Caco-2 (cell line): ENCODE measurements around the gene NINJ1. TPM values are rescaled to one million over a fixed set of nuclear protein-coding genes. Genes with fewer than 3 reads are reported as not detected.

Experiments
- BruUV-seq: library from RNA; stranded (reverse); fragments of 400-500 nt; replicated peaks from 2 replicates; lab custom pipeline; 2021; lab: Mats Ljungman, UMichigan
- CTCF ChIA-PET: fragments of 300-600 bp; sonication (Branson Sonifier 250); formaldehyde crosslinking; loops from one replicate; lab custom pipeline; 2022; ENCODE audit warnings: antibody characterized with exemption; lab: Charles Lee
- POLR2A ChIA-PET: fragments of 300-600 bp; sonication (Branson Sonifier 250); formaldehyde crosslinking; loops from one replicate; lab custom pipeline; 2022; ENCODE audit warnings: antibody characterized with exemption; lab: Charles Lee
- DNase-seq, 2 experiments: peaks; one replicate each; pipeline versions ENCODE4 v3.0.0 to v3.0.0-alpha.2; 2020 to 2022
- H3K27me3 ChIP-seq: replicated peaks from 2 replicates; pipeline ENCODE4 v1.6.0; 2011; ENCODE audit warnings: low read length; ENCODE audit not compliant: control insufficient read depth, insufficient read depth
- H3K36me3 ChIP-seq: 2 replicates; pipeline ENCODE4 v1.5.1; 2011; ENCODE audit warnings: low read length; ENCODE audit not compliant: control insufficient read depth, insufficient read depth
- H3K4me1 ChIP-seq: fragments of 250-450 bp; sonication (Bioruptor Pico); 2 replicates; pipeline ENCODE4 v1.5.1; 2020; ENCODE audit warnings: mild to moderate bottlenecking
- H3K4me3 ChIP-seq: 2 replicates; pipeline ENCODE4 v1.5.1; 2011; ENCODE audit warnings: low read depth, mild to moderate bottlenecking, control low read depth, low read length
- H3K9me3 ChIP-seq: fragments of 250-450 bp; sonication (Bioruptor Pico); 2 replicates; pipeline ENCODE4 v1.5.1; 2020; ENCODE audit warnings: mild to moderate bottlenecking, moderate library complexity
- H3K27ac Mint-ChIP-seq: one replicate; pipeline ENCODE4 v1.8.0; 2022; ENCODE audit warnings: mixed read lengths; ENCODE audit not compliant: unreplicated experiment
- H3K27me3 Mint-ChIP-seq: one replicate; pipeline ENCODE4 v1.8.0; 2022; ENCODE audit warnings: mixed read lengths; ENCODE audit not compliant: insufficient read depth, unreplicated experiment
- H3K36me3 Mint-ChIP-seq: one replicate; pipeline ENCODE4 v1.8.0; 2022; ENCODE audit warnings: mild to moderate bottlenecking, mixed read lengths; ENCODE audit not compliant: insufficient read depth, unreplicated experiment
- H3K4me1 Mint-ChIP-seq: one replicate; pipeline ENCODE4 v1.8.0; 2022; ENCODE audit warnings: low read depth, mixed read lengths; ENCODE audit not compliant: unreplicated experiment
- H3K4me3 Mint-ChIP-seq: one replicate; pipeline ENCODE4 v1.8.0; 2022; ENCODE audit warnings: mild to moderate bottlenecking, moderate library complexity, mixed read lengths; ENCODE audit not compliant: unreplicated experiment
- H3K9me3 Mint-ChIP-seq: one replicate; pipeline ENCODE4 v1.8.0; 2022; ENCODE audit warnings: mixed read lengths; ENCODE audit not compliant: unreplicated experiment
- intact Hi-C: fragments of 100-400 bp; cut with micrococcal nuclease; formaldehyde crosslinking; loops from one replicate; pipeline ENCODE4 v1.10.0; 2022; ENCODE audit not compliant: unreplicated experiment
- total RNA-seq: library from RNA; stranded (reverse); gene quantifications from 2 replicates; pipeline ENCODE4 v1.2.3, GENCODE V29; 2022
- TF ChIP-seq, protein P1 (sequence below), 2 experiments: fragments of 200-600 bp in 1 of 2; IDR thresholded peaks; 1 replicate in 1 of 2; 2 replicates in 1 of 2; pipeline versions ENCODE4 v1.5.1 to v1.8.0; 2011 to 2022; ENCODE audit warnings: antibody characterized with exemption in 1 of 2, control low read depth in 1 of 2, inconsistent platforms in 1 of 2, low read depth in 1 of 2, low read length in 1 of 2, mild to moderate bottlenecking in 1 of 2, moderate library complexity in 1 of 2; ENCODE audit not compliant: insufficient read depth in 1 of 2, severe bottlenecking in 1 of 2, unreplicated experiment in 1 of 2

The NINJ1 gene
- total RNA-seq, 1 experiment from 2014 or later, result 35.6 TPM

DNA sequence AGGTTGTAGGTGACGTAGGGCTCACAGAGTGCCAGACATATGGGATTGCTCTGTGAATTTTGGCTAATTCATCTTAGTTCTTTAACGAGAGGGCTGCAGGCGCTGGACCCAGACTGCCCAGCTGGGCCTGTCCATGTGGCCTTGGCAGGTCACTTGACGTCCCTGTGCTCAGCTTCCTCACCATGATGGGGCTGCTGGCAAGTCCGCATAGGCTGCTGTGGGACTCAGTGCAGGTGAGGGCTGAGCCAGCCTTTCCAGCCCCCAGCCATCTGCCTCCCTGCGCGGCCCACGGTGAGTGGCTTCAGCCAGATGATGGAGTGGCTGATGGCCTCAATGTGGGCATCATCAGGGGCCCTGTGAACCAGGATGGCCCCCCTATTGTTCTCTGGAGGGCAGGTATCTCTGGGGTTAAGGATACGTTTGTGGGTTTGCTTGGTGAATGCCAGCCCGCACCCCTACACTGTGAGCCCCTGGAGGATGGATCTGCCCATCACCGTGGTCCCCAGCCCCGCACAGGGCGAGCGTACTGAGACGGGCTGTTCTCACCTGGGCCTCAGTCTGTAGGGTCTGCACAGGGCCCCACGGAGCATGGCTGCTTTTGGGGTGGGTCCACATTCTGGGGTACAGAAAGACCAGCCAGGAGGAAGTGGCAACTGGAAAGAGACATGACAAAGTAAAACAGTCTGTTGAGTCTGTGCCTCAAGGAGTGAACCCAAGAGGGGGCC is 34.3 kb downstream of the NINJ1 start:
- no TSS peak for BruUV-seq
- Mint-ChIP-seq H3K4me3 (no peak overlapping the region), H3K4me1 (no peaks in the 10 kb centered on the region), H3K27ac (no peak overlapping the region), H3K36me3 (no peaks in the 10 kb centered on the region), H3K27me3 (no peaks in the 10 kb centered on the region), H3K9me3 (peaks cover 5% of the 10 kb centered on the region)
- CTCF ChIA-PET, result no interaction called here
- POLR2A ChIA-PET, result no interaction called here
- Histone ChIP-seq H3K4me1 (peaks cover 7% of the 10 kb centered on the region; the same call in 1 of the 2 replicates), H3K27me3 (no peaks in the 10 kb centered on the region), H3K4me3 (no peak overlapping the region), H3K36me3 (no peaks in the 10 kb centered on the region), H3K9me3 (no peaks in the 10 kb centered on the region)
- TF ChIP-seq, protein P1, sequence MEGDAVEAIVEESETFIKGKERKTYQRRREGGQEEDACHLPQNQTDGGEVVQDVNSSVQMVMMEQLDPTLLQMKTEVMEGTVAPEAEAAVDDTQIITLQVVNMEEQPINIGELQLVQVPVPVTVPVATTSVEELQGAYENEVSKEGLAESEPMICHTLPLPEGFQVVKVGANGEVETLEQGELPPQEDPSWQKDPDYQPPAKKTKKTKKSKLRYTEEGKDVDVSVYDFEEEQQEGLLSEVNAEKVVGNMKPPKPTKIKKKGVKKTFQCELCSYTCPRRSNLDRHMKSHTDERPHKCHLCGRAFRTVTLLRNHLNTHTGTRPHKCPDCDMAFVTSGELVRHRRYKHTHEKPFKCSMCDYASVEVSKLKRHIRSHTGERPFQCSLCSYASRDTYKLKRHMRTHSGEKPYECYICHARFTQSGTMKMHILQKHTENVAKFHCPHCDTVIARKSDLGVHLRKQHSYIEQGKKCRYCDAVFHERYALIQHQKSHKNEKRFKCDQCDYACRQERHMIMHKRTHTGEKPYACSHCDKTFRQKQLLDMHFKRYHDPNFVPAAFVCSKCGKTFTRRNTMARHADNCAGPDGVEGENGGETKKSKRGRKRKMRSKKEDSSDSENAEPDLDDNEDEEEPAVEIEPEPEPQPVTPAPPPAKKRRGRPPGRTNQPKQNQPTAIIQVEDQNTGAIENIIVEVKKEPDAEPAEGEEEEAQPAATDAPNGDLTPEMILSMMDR (IDR thresholded peaks at IDR 0.05; ENCODE audit: insufficient read depth in 1 of 2, low read depth in 1 of 2, low read length in 1 of 2, severe bottlenecking in 1 of 2, unreplicated experiment in 1 of 2), result no peak
- intact Hi-C loops, result loop anchor here (5.0 kb wide), 1 partner anchor 42 kb away; the partner anchor contains the start of gene SUSD3
- peak in 1 of 2 experiments; percentile 7 for DNase-seq

DNA sequence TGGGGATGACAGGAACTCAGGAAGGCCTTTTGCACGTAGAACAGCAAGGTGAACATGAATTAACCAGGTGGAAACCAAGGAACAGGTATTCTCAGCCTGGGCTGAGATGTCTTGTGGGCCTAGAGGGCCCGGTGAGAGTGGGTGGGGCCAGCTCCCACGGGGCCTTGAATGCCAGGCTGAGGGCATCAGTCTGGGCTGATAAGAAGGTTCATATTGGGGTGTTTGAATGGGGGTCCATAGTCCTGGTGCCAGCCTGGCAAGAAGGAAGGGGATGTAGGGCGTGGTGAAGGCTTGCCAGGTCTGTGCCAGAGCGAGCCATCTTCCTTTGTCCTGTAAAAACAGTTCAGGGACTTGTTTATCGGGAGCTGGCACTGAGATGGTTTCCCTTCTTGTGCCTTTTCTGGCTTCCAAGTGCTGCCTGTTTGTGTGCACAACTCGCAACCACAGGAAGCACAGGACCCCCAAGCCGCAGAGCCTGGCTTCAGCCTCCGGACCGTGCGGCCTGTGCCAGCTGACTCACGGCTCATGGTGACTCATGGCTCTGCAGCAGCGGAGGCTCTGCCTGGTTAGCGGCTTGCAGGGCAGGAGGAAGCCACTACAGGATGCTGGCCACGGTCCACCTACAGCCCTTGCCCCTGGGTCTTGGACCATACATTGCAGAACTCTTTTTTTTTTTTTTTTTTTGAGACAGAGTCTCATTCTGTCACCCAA is 35.7 kb downstream of the NINJ1 start:
- intact Hi-C loops, result loop anchor here (5.0 kb wide), 1 partner anchor 41 kb away; the partner anchor contains the start of gene SUSD3
- H3K27me3 Mint-ChIP-seq, result no peaks in the 10 kb centered on the region
- BruUV-seq, result no TSS peak
- no peak for DNase-seq
- no peaks in the 10 kb centered on the region for H3K4me1 Mint-ChIP-seq
- Histone ChIP-seq H3K4me3 (no peak overlapping the region), H3K4me1 (peaks cover 7% of the 10 kb centered on the region; the same call in 1 of the 2 replicates), H3K36me3 (no peaks in the 10 kb centered on the region), H3K9me3 (no peaks in the 10 kb centered on the region), H3K27me3 (no peaks in the 10 kb centered on the region)
- no peak overlapping the region for H3K4me3 Mint-ChIP-seq
- H3K27ac Mint-ChIP-seq, result no peak overlapping the region
- CTCF ChIA-PET, result no interaction called here
- TF ChIP-seq, protein P1 (IDR thresholded peaks at IDR 0.05; ENCODE audit: insufficient read depth in 1 of 2, low read depth in 1 of 2, low read length in 1 of 2, severe bottlenecking in 1 of 2, unreplicated experiment in 1 of 2), result no peak
- POLR2A ChIA-PET, result no interaction called here
- H3K9me3 Mint-ChIP-seq, result no peaks in the 10 kb centered on the region
- H3K36me3 Mint-ChIP-seq, result no peaks in the 10 kb centered on the region

DNA sequence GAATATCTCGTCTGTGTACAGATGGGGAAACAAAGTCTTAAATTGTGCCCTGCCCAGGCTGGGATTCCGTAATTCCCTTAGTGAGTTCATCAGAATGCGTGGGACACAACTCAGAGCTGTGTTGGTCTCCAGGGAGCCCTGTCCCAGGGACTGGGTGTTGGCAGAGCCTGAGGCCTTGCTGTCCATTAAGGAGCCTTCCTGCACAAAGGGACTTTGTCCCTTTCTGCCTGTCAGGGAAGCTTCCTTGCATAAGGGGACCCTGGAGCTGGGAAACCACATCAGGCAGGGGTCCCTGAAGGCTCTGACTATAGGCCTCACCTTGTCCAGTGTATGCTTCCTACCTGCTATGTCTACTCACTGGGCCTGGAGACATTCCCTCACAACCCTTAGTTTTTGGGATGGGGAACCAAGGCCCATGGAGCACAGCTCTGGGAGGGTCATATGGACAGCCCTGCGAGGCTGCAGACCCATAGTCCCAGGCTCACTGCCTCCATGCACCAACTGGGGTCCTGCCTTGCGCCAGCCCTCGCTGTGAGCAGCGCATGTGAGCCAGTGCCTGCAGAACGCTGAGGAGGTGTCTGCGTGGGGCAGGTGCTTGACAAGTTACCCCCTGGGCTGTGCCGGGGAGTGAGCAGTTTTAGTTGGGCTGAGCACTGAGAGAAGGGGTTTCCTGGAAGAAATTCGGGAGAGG is 36.4 kb downstream of the NINJ1 start:
- intact Hi-C loops, result loop anchor here (5.0 kb wide), 1 partner anchor 40 kb away; the partner anchor contains the start of gene SUSD3
- H3K36me3 ChIP-seq, result no peaks in the 10 kb centered on the region
- TF ChIP-seq, protein P1 (IDR thresholded peaks at IDR 0.05; ENCODE audit: insufficient read depth in 1 of 2, low read depth in 1 of 2, low read length in 1 of 2, severe bottlenecking in 1 of 2, unreplicated experiment in 1 of 2), result no peak
- peak overlapping the region; percentile 75 for H3K4me3 Mint-ChIP-seq
- H3K9me3 ChIP-seq, result no peaks in the 10 kb centered on the region
- H3K4me3 ChIP-seq, result no peak overlapping the region
- CTCF ChIA-PET, result no interaction called here
- peak overlapping the region; percentile 45 for H3K27ac Mint-ChIP-seq
- no peaks in the 10 kb centered on the region for H3K27me3 Mint-ChIP-seq
- H3K4me1 ChIP-seq, result peaks cover 7% of the 10 kb centered on the region; the same call in 1 of the 2 replicates
- DNase-seq, result no peak
- no peaks in the 10 kb centered on the region for H3K36me3 Mint-ChIP-seq
- no peaks in the 10 kb centered on the region for H3K9me3 Mint-ChIP-seq
- POLR2A ChIA-PET, result no interaction called here
- BruUV-seq, result no TSS peak
- H3K27me3 ChIP-seq, result no peaks in the 10 kb centered on the region
- H3K4me1 Mint-ChIP-seq, result no peaks in the 10 kb centered on the region
